Sigmoid colon (tissue), 7 donors: ENCODE results near the gene STAG3. TPM values are rescaled to one million over a fixed set of nuclear protein-coding genes. Genes with fewer than 3 reads are reported as not detected.

Experiments
- polyA plus RNA-seq, 3 donors: library from polyadenylated mRNA; stranded (reverse); fragments of 200-250 nt; gene quantifications; one replicate each; pipeline ENCODE4 v1.2.3, GENCODE V29; 2013
- total RNA-seq, 4 donors: library from RNA; depleted of rRNA; stranded (reverse); fragments of >200 nt; gene quantifications; one replicate each; pipeline ENCODE4 v1.1.0, GENCODE V29; 2016
- donor health status: healthy with polysubstance abuse.
- donor health status: Bipolar disorder and iron deficiency.
- donor health status: healthy.

STAG3 gene
- total and polyA plus RNA-seq, 7 donors = 0.14 to 32.6 (median 0.92) TPM; not detected in 2

Other genes with a start within 250 kb of the STAG3 start
- under 1 TPM in 3 of 4 donors, not detected in 1; 0.33 to 0.95 (median 0.71) TPM for gene GJC3, start 248.3 kb upstream of the STAG3 start, total RNA-seq
- gene GJC3, start 248.3 kb upstream of the STAG3 start, polyA plus RNA-seq = under 1 TPM in 1 of 3 donors, not detected in 2; 0.31 TPM
- 10 to 100 TPM in 1 of 4 donors, 1 to 10 TPM in 2, under 1 TPM in 1; 0.66 to 17.1 (median 4.1) TPM for gene AZGP1, start 201.9 kb upstream of the STAG3 start, total RNA-seq
- gene AZGP1, start 201.9 kb upstream of the STAG3 start, polyA plus RNA-seq = 10 to 100 TPM in 1 of 3 donors, 1 to 10 TPM in 2; 4.6 to 10.2 (median 7.9) TPM
- 10 to 100 TPM; 27.8 to 32.7 (median 31.6) TPM for gene ZKSCAN1, start 162.3 kb upstream of the STAG3 start, total RNA-seq
- 10 to 100 TPM in 2 of 3 donors, 1 to 10 TPM in 1; 8.4 to 22.4 (median 11.3) TPM for gene ZKSCAN1, start 162.3 kb upstream of the STAG3 start, polyA plus RNA-seq
- 10 to 100 TPM; 14.7 to 21.8 (median 17.4) TPM for gene ZSCAN21, start 128.1 kb upstream of the STAG3 start, total RNA-seq
- 1 to 10 TPM; 4.2 to 4.3 (median 4.2) TPM for gene ZSCAN21, start 128.1 kb upstream of the STAG3 start, polyA plus RNA-seq
- gene ZNF3, start 96.2 kb upstream of the STAG3 start, total RNA-seq = 10 to 100 TPM; 17.9 to 28.0 (median 22.6) TPM
- gene ZNF3, start 96.2 kb upstream of the STAG3 start, polyA plus RNA-seq = 10 to 100 TPM; 17.1 to 19.2 (median 18.8) TPM
- 10 to 100 TPM; 58.4 to 87.4 (median 68.4) TPM for gene COPS6, start 88.9 kb upstream of the STAG3 start, total RNA-seq
- 10 to 100 TPM; 80.2 to 91.3 (median 87.1) TPM for gene COPS6, start 88.9 kb upstream of the STAG3 start, polyA plus RNA-seq
- 10 to 100 TPM; 30.7 to 43.6 (median 37.4) TPM for gene MCM7, start 76.5 kb upstream of the STAG3 start, total RNA-seq
- 10 to 100 TPM; 29.6 to 99.3 (median 32.4) TPM for gene MCM7, start 76.5 kb upstream of the STAG3 start, polyA plus RNA-seq
- 10 to 100 TPM; 18.1 to 26.6 (median 20.8) TPM for gene AP4M1, start 76.3 kb upstream of the STAG3 start, total RNA-seq
- gene AP4M1, start 76.3 kb upstream of the STAG3 start, polyA plus RNA-seq = 10 to 100 TPM; 14.6 to 17.3 (median 16.2) TPM
- 10 to 100 TPM; 56.6 to 87.8 (median 65.2) TPM for gene TAF6, start 58.6 kb upstream of the STAG3 start, total RNA-seq
- 10 to 100 TPM; 18.0 to 37.8 (median 18.7) TPM for gene TAF6, start 58.6 kb upstream of the STAG3 start, polyA plus RNA-seq
- gene CNPY4, start 58.3 kb upstream of the STAG3 start, total RNA-seq = 10 to 100 TPM; 13.9 to 26.6 (median 15.5) TPM
- gene CNPY4, start 58.3 kb upstream of the STAG3 start, polyA plus RNA-seq = 10 to 100 TPM in 1 of 3 donors, 1 to 10 TPM in 2; 4.4 to 14.2 (median 5.4) TPM
- 1 to 10 TPM; 2.5 to 5.8 (median 4.3) TPM for gene MBLAC1, start 51.0 kb upstream of the STAG3 start, total RNA-seq
- 1 to 10 TPM; 1.6 to 4.2 (median 2.6) TPM for gene MBLAC1, start 51.0 kb upstream of the STAG3 start, polyA plus RNA-seq
- 100 to 1,000 TPM; 222 to 309 (median 264) TPM for gene LAMTOR4, start 29.0 kb upstream of the STAG3 start, total RNA-seq
- 100 to 1,000 TPM; 409 to 626 (median 469) TPM for gene LAMTOR4, start 29.0 kb upstream of the STAG3 start, polyA plus RNA-seq
- gene TRAPPC14, start 19.2 kb upstream of the STAG3 start, total RNA-seq = 10 to 100 TPM in 1 of 4 donors, 1 to 10 TPM in 3; 3.9 to 11.6 (median 6.3) TPM
- 10 to 100 TPM; 14.4 to 39.3 (median 15.3) TPM for gene TRAPPC14, start 19.2 kb upstream of the STAG3 start, polyA plus RNA-seq
- 1 to 10 TPM; 1.2 to 6.4 (median 3.1) TPM for gene GAL3ST4, start 9.3 kb upstream of the STAG3 start, total RNA-seq
- 1 to 10 TPM; 1.2 to 6.2 (median 3.9) TPM for gene GAL3ST4, start 9.3 kb upstream of the STAG3 start, polyA plus RNA-seq
- gene GPC2, start 537 bp upstream of the STAG3 start, total RNA-seq = 1 to 10 TPM in 1 of 4 donors, under 1 TPM in 3; 0.41 to 1.7 (median 0.60) TPM
- 1 to 10 TPM in 1 of 3 donors, not detected in 2; 5.3 TPM for gene GPC2, start 537 bp upstream of the STAG3 start, polyA plus RNA-seq
- gene PVRIG, start 42.0 kb downstream of the STAG3 start, total RNA-seq = under 1 TPM in 3 of 4 donors, not detected in 1; 0.16 to 0.95 (median 0.36) TPM
- gene PVRIG, start 42.0 kb downstream of the STAG3 start, polyA plus RNA-seq = 10 to 100 TPM in 1 of 3 donors, under 1 TPM in 1, not detected in 1; 0.60 to 12.0 TPM
- not detected for gene SPDYE3, start 129.8 kb downstream of the STAG3 start, total RNA-seq
- gene SPDYE3, start 129.8 kb downstream of the STAG3 start, polyA plus RNA-seq = under 1 TPM in 1 of 3 donors, not detected in 2; 0.16 TPM
- 10 to 100 TPM; 25.3 to 56.2 (median 44.4) TPM for gene PILRB, start 180.2 kb downstream of the STAG3 start, total RNA-seq
- 10 to 100 TPM in 1 of 3 donors, 1 to 10 TPM in 2; 4.9 to 65.6 (median 7.2) TPM for gene PILRB, start 180.2 kb downstream of the STAG3 start, polyA plus RNA-seq
- 10 to 100 TPM in 1 of 4 donors, 1 to 10 TPM in 3; 5.0 to 10.0 (median 5.9) TPM for gene PILRA, start 195.6 kb downstream of the STAG3 start, total RNA-seq
- 1 to 10 TPM; 5.4 to 6.9 (median 5.5) TPM for gene PILRA, start 195.6 kb downstream of the STAG3 start, polyA plus RNA-seq